HG03439 (cell line): Measurements from ENCODE around the gene APBA2.
"Not testable (repeated sequence)": the region's sequence is repeated elsewhere in the genome, so short reads cannot be mapped to it uniquely, and the experiment has no call there.

Source experiments
- ATAC-seq: cut with Tn5 transposase; IDR thresholded peaks from one replicate; pipeline ENCODE4 v1.9.1; 2021; ENCODE audit warnings: mild to moderate bottlenecking, moderate library complexity; ENCODE audit not compliant: unreplicated experiment

APBA2 gene

GRCh38 chr15:28994831-28995596 is 109.2 kb downstream of the APBA2 start:
- no peak for ATAC-seq

- no peak for ATAC-seq
These were observed 109.9 kb downstream of the APBA2 start for GRCh38 chr15:28995705-28996104.

- ATAC-seq, result no peak
These were observed 110.5 kb downstream of the APBA2 start for GRCh38 chr15:28996289-28996688.

GRCh38 chr15:28996953-28997352 is 111.2 kb downstream of the APBA2 start:
- no peak for ATAC-seq

GRCh38 chr15:28997791-28998190 is 112.0 kb downstream of the APBA2 start:
- ATAC-seq, result no peak

- no peak for ATAC-seq
These were observed 112.7 kb downstream of the APBA2 start for GRCh38 chr15:28998511-28998910.

- no peak for ATAC-seq
These were observed 117.5 kb downstream of the APBA2 start for GRCh38 chr15:29003191-29003839.

GRCh38 chr15:29003840-29004233 is 118.1 kb downstream of the APBA2 start:
- no peak for ATAC-seq

GRCh38 chr15:29005931-29006330 is 120.2 kb downstream of the APBA2 start:
- no peak for ATAC-seq

GRCh38 chr15:29008846-29009245 is 123.1 kb downstream of the APBA2 start:
- ATAC-seq, result no peak

GRCh38 chr15:29012097-29012496 is 126.3 kb downstream of the APBA2 start:
- no peak for ATAC-seq

GRCh38 chr15:29014493-29014892 is 128.7 kb downstream of the APBA2 start:
- no peak for ATAC-seq

- ATAC-seq, result no peak
These were observed 130.7 kb downstream of the APBA2 start for GRCh38 chr15:29016518-29016917.

GRCh38 chr15:29018120-29018805 is 132.5 kb downstream of the APBA2 start:
- no peak for ATAC-seq

GRCh38 chr15:29018995-29019976 is 133.5 kb downstream of the APBA2 start:
- no peak for ATAC-seq

- no peak for ATAC-seq
These were observed 136.1 kb downstream of the APBA2 start for GRCh38 chr15:29021857-29022256.

- no peak for ATAC-seq
These were observed 138.9 kb downstream of the APBA2 start for GRCh38 chr15:29024662-29025061.

GRCh38 chr15:29025411-29025810 is 139.6 kb downstream of the APBA2 start:
- ATAC-seq, result not testable (repeated sequence)

GRCh38 chr15:29028158-29028557 is 142.4 kb downstream of the APBA2 start:
- not testable (repeated sequence) for ATAC-seq

GRCh38 chr15:29029651-29030195 is 143.9 kb downstream of the APBA2 start:
- no peak for ATAC-seq
